Adipocyte (in vitro differentiated cells): ENCODE data around the gene PPP1R14C.
A peak's percentile ranks its signal among the peaks of the same experiment; 100 is the strongest.
"Not testable (repeated sequence)": the region's sequence is repeated elsewhere in the genome, so short reads cannot be mapped to it uniquely, and the experiment has no call there.

Source experiments
- DNase-seq: peaks from one replicate; pipeline ENCODE4 v3.0.0-alpha.2; 2015; ENCODE audit warnings: low read depth
- H3K27me3 ChIP-seq: replicated peaks from 2 replicates; pipeline ENCODE4 v1.7.0; 2013; ENCODE audit warnings: mild to moderate bottlenecking, low read length, moderate library complexity; ENCODE audit not compliant: control insufficient read depth, insufficient read depth
- H3K36me3 ChIP-seq: 2 replicates; pipeline ENCODE4 v1.7.0; 2013; ENCODE audit warnings: low read length, mild to moderate bottlenecking, moderate library complexity; ENCODE audit not compliant: control insufficient read depth, insufficient read depth, severe bottlenecking
- H3K4me1 ChIP-seq: 2 replicates; pipeline ENCODE4 v1.7.0; 2013; ENCODE audit warnings: mild to moderate bottlenecking, low read length, moderate library complexity; ENCODE audit not compliant: control insufficient read depth, insufficient read depth
- H3K4me3 ChIP-seq: 2 replicates; pipeline ENCODE4 v1.7.0; 2013; ENCODE audit warnings: mild to moderate bottlenecking, low read length, moderate library complexity
- H3K9ac ChIP-seq: 2 replicates; pipeline ENCODE4 v1.7.0; 2013; ENCODE audit warnings: mild to moderate bottlenecking, low read length, moderate library complexity
- H3K9me3 ChIP-seq: 2 replicates; pipeline ENCODE4 v1.7.0; 2013; ENCODE audit warnings: mild to moderate bottlenecking, low read length, moderate library complexity; ENCODE audit not compliant: control insufficient read depth

The PPP1R14C gene

DNA sequence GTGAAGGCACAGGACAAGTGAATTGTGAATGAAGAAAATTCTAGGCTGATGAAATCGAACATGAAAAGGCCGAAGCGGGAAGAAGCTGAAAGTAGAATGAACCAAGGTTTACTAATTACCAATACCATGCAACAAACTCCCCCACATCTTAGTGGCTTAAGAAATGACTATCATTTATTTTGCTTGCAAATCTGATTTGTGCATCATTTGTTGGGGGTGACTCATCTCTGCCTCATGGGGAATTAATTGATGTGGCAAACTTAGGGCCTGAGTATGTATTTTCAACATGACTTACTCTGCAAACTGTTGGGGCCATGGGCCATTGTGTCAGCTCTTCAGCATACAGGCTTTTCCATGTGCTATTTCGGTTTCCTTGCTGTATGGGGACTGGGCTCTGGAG lies 26.8 kb downstream of the PPP1R14C start:
- peak; percentile 58 for DNase-seq
- H3K4me3 ChIP-seq: no peak overlapping the region
- no peaks in the 10 kb centered on the region for H3K36me3 ChIP-seq

DNA sequence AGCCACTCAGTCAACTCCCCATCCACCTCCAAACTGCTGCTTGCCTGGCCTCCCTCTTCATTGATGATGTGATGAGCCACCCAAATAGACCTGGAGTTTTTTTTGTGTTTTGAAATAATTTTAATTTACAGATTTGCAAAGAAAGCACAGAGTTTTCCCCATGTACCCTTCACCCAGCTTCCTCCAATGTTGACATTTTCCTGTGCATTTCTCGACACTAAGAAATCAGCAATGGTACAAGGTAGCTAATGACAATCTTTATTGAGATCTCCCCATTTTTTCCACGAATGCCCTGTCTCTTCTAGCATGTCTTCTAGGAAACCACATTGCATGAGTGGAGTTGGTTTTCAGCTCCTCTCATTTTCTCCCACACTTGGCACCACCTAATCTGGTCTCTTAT lies 30.1 kb downstream of the PPP1R14C start:
- Histone ChIP-seq H3K9ac (no peak overlapping the region), H3K9me3 (no peaks in the 10 kb centered on the region), H3K36me3 (no peaks in the 10 kb centered on the region), H3K4me1 (peaks cover 5% of the 10 kb centered on the region), H3K4me3 (no peak overlapping the region), H3K27me3 (no peaks in the 10 kb centered on the region)
- no peak for DNase-seq

More for the DNA sequence above, 26.8 kb downstream of the PPP1R14C start:
- no peaks in the 10 kb centered on the region for H3K9me3 ChIP-seq
- no peak overlapping the region for H3K9ac ChIP-seq
- H3K27me3 ChIP-seq: no peaks in the 10 kb centered on the region
- peaks cover 5% of the 10 kb centered on the region for H3K4me1 ChIP-seq

DNA sequence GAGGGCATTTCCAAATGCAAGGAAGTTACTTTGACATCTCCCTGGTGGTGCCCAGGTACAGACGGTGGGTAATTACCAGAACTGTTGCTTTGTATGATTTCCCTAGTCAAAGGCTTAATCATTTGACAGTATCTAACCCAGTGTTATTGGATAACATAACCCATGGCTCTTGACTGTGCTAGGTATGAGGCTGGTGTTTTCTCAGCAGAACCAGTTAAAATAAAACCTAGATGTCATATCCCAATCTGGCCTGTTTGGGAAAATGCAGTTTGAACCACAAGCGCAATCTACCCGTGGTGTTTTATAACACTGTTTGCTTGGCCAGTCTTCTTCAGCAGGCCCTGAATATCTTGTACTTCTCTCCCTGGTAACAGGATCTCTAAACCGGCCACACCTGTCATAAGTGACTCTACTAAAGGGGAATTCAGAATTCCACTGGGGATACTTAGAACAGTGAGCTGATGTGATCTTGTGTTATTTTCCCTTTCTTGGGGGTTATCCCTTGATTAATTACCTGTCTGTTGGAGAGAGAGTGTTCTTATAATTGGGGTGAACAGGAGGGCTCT lies 32.8 kb downstream of the PPP1R14C start:
- no peak overlapping the region for H3K9ac ChIP-seq
- DNase-seq: no peak

DNA sequence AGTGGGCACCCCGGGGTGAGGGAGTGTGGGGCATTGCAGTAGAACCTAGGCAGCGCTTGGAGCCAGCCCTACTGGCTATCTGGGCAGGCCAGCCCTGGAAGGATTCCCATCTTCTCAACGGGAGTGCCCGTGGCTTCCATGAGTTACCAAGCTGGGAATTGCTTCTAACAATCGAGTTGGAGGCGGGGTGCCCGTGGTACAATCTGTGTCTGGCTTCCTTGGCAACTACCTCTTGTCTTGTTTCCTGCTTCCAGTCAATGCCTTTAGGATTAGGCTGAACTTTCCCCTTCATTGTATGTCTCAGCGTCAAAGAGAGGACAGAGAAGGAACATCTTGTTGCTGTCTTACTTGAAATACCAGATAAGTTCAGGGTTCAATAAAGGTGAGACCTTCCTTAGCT lies 33.3 kb downstream of the PPP1R14C start:
- Histone ChIP-seq H3K4me1 (no peaks in the 10 kb centered on the region), H3K9ac (no peak overlapping the region), H3K9me3 (no peaks in the 10 kb centered on the region), H3K36me3 (no peaks in the 10 kb centered on the region), H3K27me3 (no peaks in the 10 kb centered on the region), H3K4me3 (no peak overlapping the region)
- DNase-seq: no peak

More for the DNA sequence above, 32.8 kb downstream of the PPP1R14C start:
- H3K9me3 ChIP-seq: no peaks in the 10 kb centered on the region
- H3K4me1 ChIP-seq: no peaks in the 10 kb centered on the region
- no peaks in the 10 kb centered on the region for H3K27me3 ChIP-seq
- no peaks in the 10 kb centered on the region for H3K36me3 ChIP-seq
- no peak overlapping the region for H3K4me3 ChIP-seq

DNA sequence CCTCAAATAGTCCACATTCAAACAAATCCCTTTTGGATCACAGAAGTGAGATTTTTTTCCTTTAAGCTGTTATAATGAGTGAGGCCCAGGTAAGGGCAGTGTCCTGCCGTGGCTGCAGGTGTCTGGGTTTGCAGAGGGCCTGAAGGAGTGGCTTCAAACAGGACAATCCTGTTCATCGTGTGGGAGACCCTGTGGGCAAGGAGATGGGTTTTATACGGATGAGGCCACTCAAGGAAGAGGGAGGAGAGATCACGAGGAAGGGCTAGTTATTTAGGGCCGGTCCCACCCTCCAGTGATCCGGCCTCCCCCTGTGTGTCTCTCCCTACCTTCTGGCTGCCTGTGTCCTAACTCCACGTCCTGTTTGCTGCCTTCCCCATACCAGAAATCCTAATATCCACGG lies 33.8 kb downstream of the PPP1R14C start:
- Histone ChIP-seq H3K36me3 (no peaks in the 10 kb centered on the region), H3K9me3 (no peaks in the 10 kb centered on the region), H3K4me1 (no peaks in the 10 kb centered on the region), H3K27me3 (no peaks in the 10 kb centered on the region), H3K9ac (no peak overlapping the region), H3K4me3 (no peak overlapping the region)
- no peak for DNase-seq

DNA sequence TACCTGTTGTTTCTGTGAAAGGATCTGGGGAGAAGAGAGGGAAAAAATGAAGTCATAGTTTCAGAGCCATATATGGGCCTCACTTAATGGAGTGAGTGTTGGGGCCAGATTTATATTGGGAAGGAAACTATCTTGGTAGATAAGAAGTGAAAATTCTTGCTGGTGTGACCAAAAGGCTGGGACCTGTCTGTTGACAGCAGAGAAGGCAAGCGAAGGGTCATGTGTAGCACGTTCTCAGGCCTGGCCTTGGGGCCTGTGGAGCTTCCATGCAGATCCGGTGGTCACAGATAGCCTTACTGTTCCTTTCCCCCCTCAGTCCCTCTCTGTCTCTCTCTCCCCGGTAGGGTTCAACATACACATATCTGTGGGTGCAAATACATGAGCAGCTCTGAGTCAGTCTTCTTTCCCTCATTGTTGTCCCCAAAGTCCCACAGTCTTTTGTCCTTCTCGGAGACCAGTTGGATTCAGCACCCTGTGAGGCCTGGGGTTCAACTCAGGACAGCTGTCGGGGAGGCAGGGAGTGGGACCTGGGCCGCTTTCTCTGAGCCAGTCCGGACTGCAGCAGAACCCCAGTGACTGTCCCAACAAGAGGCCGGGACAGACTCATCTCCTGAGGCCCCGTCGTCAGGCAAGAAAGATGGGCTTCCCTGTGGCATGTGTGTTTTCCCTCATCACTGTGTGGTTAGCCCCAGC lies 34.6 kb downstream of the PPP1R14C start:
- no peak overlapping the region for H3K4me3 ChIP-seq
- no peak for DNase-seq
- H3K36me3 ChIP-seq: no peaks in the 10 kb centered on the region
- H3K4me1 ChIP-seq: no peaks in the 10 kb centered on the region
- H3K27me3 ChIP-seq: no peaks in the 10 kb centered on the region
- no peak overlapping the region for H3K9ac ChIP-seq
- H3K9me3 ChIP-seq: no peaks in the 10 kb centered on the region

DNA sequence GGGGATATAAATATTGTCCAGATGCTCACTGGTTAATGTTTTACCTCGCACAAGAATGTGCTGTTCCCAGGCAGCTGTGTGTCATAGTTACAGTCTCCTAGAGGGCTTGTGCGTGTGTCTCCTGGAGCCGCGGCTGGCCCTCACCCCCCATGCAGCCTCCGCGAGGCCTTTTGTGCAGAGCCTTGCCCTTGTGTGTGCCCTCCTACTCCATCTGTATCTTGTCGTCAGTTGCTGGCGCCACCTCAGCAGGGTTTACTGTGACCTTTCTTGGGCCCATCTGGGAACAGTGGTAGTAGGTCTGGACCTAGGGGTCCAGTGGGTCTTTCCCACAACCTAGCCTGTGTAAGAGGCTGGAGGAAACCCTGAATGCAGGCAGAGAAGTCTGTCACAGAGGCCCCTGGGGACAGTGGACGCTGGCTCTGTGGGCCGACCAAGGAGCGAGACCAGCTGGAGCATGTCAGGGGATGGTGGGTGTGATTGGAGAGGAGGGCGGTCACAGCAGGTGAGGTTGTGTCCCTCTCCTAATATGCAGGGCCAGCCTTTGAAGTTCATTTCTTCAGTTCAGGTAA lies 35.2 kb downstream of the PPP1R14C start:
- H3K9ac ChIP-seq: no peak overlapping the region
- no peak overlapping the region for H3K4me3 ChIP-seq
- no peaks in the 10 kb centered on the region for H3K27me3 ChIP-seq
- no peaks in the 10 kb centered on the region for H3K4me1 ChIP-seq
- H3K36me3 ChIP-seq: no peaks in the 10 kb centered on the region
- no peaks in the 10 kb centered on the region for H3K9me3 ChIP-seq
- DNase-seq: no peak

DNA sequence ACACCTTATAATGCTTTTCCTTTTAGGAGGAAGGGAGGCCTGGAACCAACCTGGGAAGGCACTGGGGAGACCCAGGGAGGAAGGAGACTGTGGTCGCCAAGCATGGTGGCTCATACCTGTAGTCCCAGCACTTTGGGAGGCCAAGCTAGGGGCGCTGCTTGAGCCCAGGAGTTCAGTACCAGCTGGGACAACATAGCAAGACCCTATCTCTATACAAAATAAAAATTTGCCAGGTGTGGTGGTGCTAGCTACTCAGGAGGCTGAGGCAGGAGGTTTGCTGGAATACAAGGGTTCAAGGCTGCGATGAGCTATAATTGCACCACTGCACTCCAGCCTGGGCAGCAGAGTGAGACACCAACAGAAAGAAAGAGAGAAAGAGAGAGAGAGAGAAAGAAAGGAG lies 36.2 kb downstream of the PPP1R14C start:
- Histone ChIP-seq H3K27me3 (no peaks in the 10 kb centered on the region), H3K36me3 (no peaks in the 10 kb centered on the region), H3K4me3 (no peak overlapping the region), H3K9ac (no peak overlapping the region), H3K4me1 (no peaks in the 10 kb centered on the region), H3K9me3 (no peaks in the 10 kb centered on the region)
- no peak for DNase-seq

DNA sequence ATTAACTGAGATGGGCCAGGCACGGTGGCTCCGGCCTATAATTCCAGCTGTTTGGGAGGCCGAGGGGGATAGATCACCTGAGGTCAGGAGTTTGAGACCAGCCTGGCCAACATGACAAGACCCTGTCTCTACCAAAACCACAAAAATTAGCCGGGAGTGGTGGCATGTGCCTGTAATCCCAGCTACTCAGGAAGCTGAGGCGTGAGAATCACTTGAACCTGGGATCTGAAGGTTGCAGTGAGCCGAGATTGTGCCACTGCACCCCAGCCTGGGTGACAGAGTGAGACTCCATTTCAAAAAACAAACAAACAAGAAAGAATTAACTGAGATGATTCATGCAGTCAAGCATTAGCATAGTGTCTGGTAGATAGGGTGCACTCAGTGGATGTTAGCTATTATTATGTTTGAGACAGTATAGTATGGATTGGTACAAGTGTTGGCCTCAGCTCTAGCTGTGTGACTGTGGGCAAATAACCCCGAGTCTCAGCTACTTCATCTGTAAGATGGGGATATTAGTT lies 37.1 kb downstream of the PPP1R14C start:
- not testable (repeated sequence) for H3K9me3 ChIP-seq, H3K9ac ChIP-seq, H3K27me3 ChIP-seq, H3K36me3 ChIP-seq, H3K4me1 ChIP-seq, H3K4me3 ChIP-seq
- DNase-seq: peak; percentile 15

DNA sequence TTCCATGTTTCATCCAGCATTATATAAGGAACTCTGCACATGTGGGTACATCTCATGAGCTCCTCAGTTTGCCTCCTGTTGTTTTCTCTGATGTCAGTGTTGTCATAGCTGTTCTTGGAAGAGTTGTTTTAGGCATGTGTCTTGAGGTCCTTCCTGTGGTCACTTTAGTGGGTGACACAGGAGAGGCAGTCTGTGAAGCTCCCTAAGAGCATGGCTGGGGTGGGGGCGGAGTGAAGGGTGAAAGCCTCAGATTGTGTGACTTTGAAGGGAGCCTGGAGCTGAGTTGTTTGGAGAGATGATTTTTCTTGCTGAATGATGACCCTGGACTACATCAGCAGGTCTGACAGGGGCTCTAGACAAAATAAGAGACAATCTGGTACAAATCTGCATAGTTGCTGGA lies 37.7 kb downstream of the PPP1R14C start:
- no peak overlapping the region for H3K9ac ChIP-seq
- no peaks in the 10 kb centered on the region for H3K4me1 ChIP-seq
- no peaks in the 10 kb centered on the region for H3K36me3 ChIP-seq
- no peak for DNase-seq
- H3K9me3 ChIP-seq: no peaks in the 10 kb centered on the region
- H3K27me3 ChIP-seq: no peaks in the 10 kb centered on the region
- no peak overlapping the region for H3K4me3 ChIP-seq

DNA sequence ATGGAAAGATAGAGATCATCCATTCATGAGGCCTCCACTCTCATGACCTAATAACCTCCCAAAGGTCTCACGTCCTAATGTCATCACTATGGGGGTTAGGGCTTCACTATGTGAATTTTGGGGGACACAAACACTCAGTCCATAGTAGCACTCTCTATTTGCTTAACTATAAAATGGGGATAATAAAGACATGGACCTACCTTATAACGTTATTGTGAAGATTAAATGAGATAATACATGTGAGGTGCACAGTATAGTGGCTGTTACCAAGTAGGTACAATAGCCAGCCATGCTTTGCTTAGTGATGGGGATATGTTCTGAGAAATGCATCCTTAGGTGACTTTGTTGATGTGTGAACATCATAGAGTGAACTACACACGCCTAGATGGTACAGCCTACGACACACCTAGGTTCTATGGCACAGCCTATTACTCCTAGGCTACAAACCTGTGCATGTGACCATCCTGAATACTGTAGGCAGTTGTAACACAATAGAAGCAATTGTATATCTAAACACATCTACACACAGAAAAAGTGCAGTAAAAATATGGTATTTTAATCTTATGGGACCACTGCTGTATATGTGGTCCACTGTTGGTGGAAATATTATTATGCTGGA lies 39.7 kb downstream of the PPP1R14C start:
- DNase-seq: no peak
- no peaks in the 10 kb centered on the region for H3K9me3 ChIP-seq
- H3K4me3 ChIP-seq: no peak overlapping the region
- H3K4me1 ChIP-seq: no peaks in the 10 kb centered on the region
- H3K27me3 ChIP-seq: no peaks in the 10 kb centered on the region
- no peak overlapping the region for H3K9ac ChIP-seq
- no peaks in the 10 kb centered on the region for H3K36me3 ChIP-seq
